ENCODE results near the gene SSNA1.

Gene SSNA1

GRCh38 chr9:137149942-137150616 is 38.4 kb upstream of the SSNA1 start:
- H3K27me3 ChIP-seq (replicated peaks; ENCODE audit: control insufficient read depth, insufficient read depth, low read length) = no peaks in the 10 kb centered on the region
- H3K36me3 ChIP-seq (ENCODE audit: control insufficient read depth, insufficient read depth, low read length) = no peaks in the 10 kb centered on the region
- H3K4me3 ChIP-seq (replicated peaks; ENCODE audit: low read depth, low read length) = peak overlapping the region; percentile 12
- no peak for TF ChIP-seq CTCF (IDR thresholded peaks at IDR 0.05; ENCODE audit: insufficient read depth, low read length, poor library complexity, severe bottlenecking)
- DNase-seq (ENCODE audit: extremely low read depth, insufficient read length) = peak; percentile 69

GRCh38 chr9:137150617-137151457 is 37.6 kb upstream of the SSNA1 start:
- peak; percentile 81 for DNase-seq (ENCODE audit: extremely low read depth, insufficient read length)
- H3K27me3 ChIP-seq (replicated peaks; ENCODE audit: control insufficient read depth, insufficient read depth, low read length) = no peaks in the 10 kb centered on the region
- no peak overlapping the region for H3K4me3 ChIP-seq (replicated peaks; ENCODE audit: low read depth, low read length)

GRCh38 chr9:137152844-137153405 is 35.6 kb upstream of the SSNA1 start:
- Histone ChIP-seq H3K4me3 (replicated peaks; ENCODE audit: low read depth, low read length) (no peak overlapping the region), H3K27me3 (replicated peaks; ENCODE audit: control insufficient read depth, insufficient read depth, low read length) (no peaks in the 10 kb centered on the region), H3K36me3 (ENCODE audit: control insufficient read depth, insufficient read depth, low read length) (no peaks in the 10 kb centered on the region)
- no peak for DNase-seq (ENCODE audit: extremely low read depth, insufficient read length)
- TF ChIP-seq CTCF (IDR thresholded peaks at IDR 0.05; ENCODE audit: insufficient read depth, low read length, poor library complexity, severe bottlenecking) = no peak

More at GRCh38 chr9:137150617-137151457, 37.6 kb upstream of the SSNA1 start:
- no peaks in the 10 kb centered on the region for H3K36me3 ChIP-seq (ENCODE audit: control insufficient read depth, insufficient read depth, low read length)
- TF ChIP-seq CTCF (IDR thresholded peaks at IDR 0.05; ENCODE audit: insufficient read depth, low read length, poor library complexity, severe bottlenecking) = no peak

- Histone ChIP-seq H3K27me3 (replicated peaks; ENCODE audit: control insufficient read depth, insufficient read depth, low read length) (no peaks in the 10 kb centered on the region), H3K4me3 (replicated peaks; ENCODE audit: low read depth, low read length) (peak overlapping the region; percentile 43), H3K36me3 (ENCODE audit: control insufficient read depth, insufficient read depth, low read length) (no peaks in the 10 kb centered on the region)
- no peak for TF ChIP-seq CTCF (IDR thresholded peaks at IDR 0.05; ENCODE audit: insufficient read depth, low read length, poor library complexity, severe bottlenecking)
- peak; percentile 82 for DNase-seq (ENCODE audit: extremely low read depth, insufficient read length)
Observed at GRCh38 chr9:137156567-137157375, 31.7 kb upstream of the SSNA1 start.

GRCh38 chr9:137157618-137158415 is 30.7 kb upstream of the SSNA1 start:
- H3K27me3 ChIP-seq (replicated peaks; ENCODE audit: control insufficient read depth, insufficient read depth, low read length) = no peaks in the 10 kb centered on the region
- TF ChIP-seq CTCF (IDR thresholded peaks at IDR 0.05; ENCODE audit: insufficient read depth, low read length, poor library complexity, severe bottlenecking) = no peak
- DNase-seq (ENCODE audit: extremely low read depth, insufficient read length) = no peak
- no peak overlapping the region for H3K4me3 ChIP-seq (replicated peaks; ENCODE audit: low read depth, low read length)
- H3K36me3 ChIP-seq (ENCODE audit: control insufficient read depth, insufficient read depth, low read length) = no peaks in the 10 kb centered on the region
